Mesendoderm (in vitro differentiated cells): ENCODE results near the gene MYOT.
A peak's percentile ranks its signal among the peaks of the same experiment; 100 is the strongest.

Experiments
- DNase-seq: peaks from one replicate; pipeline ENCODE4 v3.0.0; 2013
- H2AK5ac ChIP-seq: 2 replicates; pipeline ENCODE4 v1.6.1; 2013; ENCODE audit warnings: low read length, inconsistent platforms
- H2BK120ac ChIP-seq: 2 replicates; pipeline ENCODE4 v1.6.1; 2013; ENCODE audit warnings: low read depth, mild to moderate bottlenecking, low read length, moderate library complexity, mixed read lengths
- H2BK15ac ChIP-seq: replicated peaks from 2 replicates; pipeline ENCODE4 v1.6.1; 2013; ENCODE audit warnings: low read depth, mild to moderate bottlenecking, moderate library complexity
- H2BK5ac ChIP-seq: 2 replicates; pipeline ENCODE4 v1.6.1; 2013; ENCODE audit warnings: low read length, inconsistent platforms
- H3K18ac ChIP-seq: 2 replicates; pipeline ENCODE4 v1.6.1; 2013; ENCODE audit warnings: mild to moderate bottlenecking, low read length, mixed read lengths
- H3K23ac ChIP-seq: one replicate; pipeline ENCODE4 v1.6.1; 2013; ENCODE audit warnings: low read length
- H3K27ac ChIP-seq: 2 replicates; pipeline ENCODE4 v1.5.1; 2013; ENCODE audit warnings: low read depth, mild to moderate bottlenecking, inconsistent platforms, low read length, moderate library complexity
- H3K27me3 ChIP-seq: 2 replicates; pipeline ENCODE4 v1.6.1; 2013; ENCODE audit warnings: low read length, control low read depth, mild to moderate bottlenecking, inconsistent platforms; ENCODE audit not compliant: insufficient read depth, poor library complexity
- H3K36me3 ChIP-seq: 2 replicates; pipeline ENCODE4 v1.6.1; 2013; ENCODE audit warnings: low read length, inconsistent platforms; ENCODE audit not compliant: control insufficient read depth, insufficient read depth
- H3K4ac ChIP-seq: one replicate; pipeline ENCODE4 v1.6.1; 2013; ENCODE audit warnings: low read depth, mild to moderate bottlenecking, low read length, moderate library complexity
- H3K4me1 ChIP-seq: 2 replicates; pipeline ENCODE4 v1.6.1; 2013; ENCODE audit warnings: low read depth, low read length, inconsistent platforms; ENCODE audit not compliant: control insufficient read depth
- H3K4me2 ChIP-seq: 2 replicates; pipeline ENCODE4 v1.6.1; 2013; ENCODE audit warnings: low read length
- H3K4me3 ChIP-seq: 2 replicates; pipeline ENCODE4 v1.5.1; 2013; ENCODE audit warnings: mild to moderate bottlenecking, low read length
- H3K56ac ChIP-seq: one replicate; pipeline ENCODE4 v1.6.1; 2013; ENCODE audit warnings: low read length
- H3K79me1 ChIP-seq: 2 replicates; pipeline ENCODE4 v1.6.1; 2013; ENCODE audit warnings: low read length, inconsistent platforms
- H3K79me2 ChIP-seq: 2 replicates; pipeline ENCODE4 v1.6.1; 2013; ENCODE audit warnings: mild to moderate bottlenecking, low read length; ENCODE audit not compliant: control insufficient read depth, insufficient read depth
- H3K9ac ChIP-seq: 2 replicates; pipeline ENCODE4 v1.6.1; 2013; ENCODE audit warnings: low read length, inconsistent platforms
- H4K5ac ChIP-seq: one replicate; pipeline ENCODE4 v1.6.1; 2013; ENCODE audit warnings: low read length
- H4K8ac ChIP-seq: one replicate; pipeline ENCODE4 v1.6.1; 2013; ENCODE audit warnings: low read depth, mild to moderate bottlenecking, control low read depth, low read length, moderate library complexity
- WGBS: extraction: QIAGEN DNeasy Blood & Tissue Kit; methylation state at CpG from one replicate; pipeline ENCODE4 v1.1.7; 2013; ENCODE audit warnings: low lambda C conversion rate, missing lambda C conversion rate; ENCODE audit not compliant: insufficient coverage; ENCODE audit errors: extremely low coverage; 5-methylcytosine and 5-hydroxymethylcytosine counted together

MYOT gene

GRCh38 chr5:137880313-137880712, 12.7 kb downstream of the MYOT start:
- Histone ChIP-seq H3K56ac (no peak overlapping the region), H4K5ac (no peak overlapping the region), H3K4ac (no peak overlapping the region), H2AK5ac (no peak overlapping the region), H3K79me1 (no peaks in the 10 kb centered on the region), H3K79me2 (no peaks in the 10 kb centered on the region), H3K27ac (no peak overlapping the region), H3K4me2 (no peak overlapping the region), H2BK15ac (no peak overlapping the region), H4K8ac (no peak overlapping the region), H2BK120ac (no peak overlapping the region), H3K18ac (no peak overlapping the region), H3K27me3 (no peaks in the 10 kb centered on the region), H3K23ac (no peak overlapping the region), H3K9ac (no peak overlapping the region), H3K4me1 (no peaks in the 10 kb centered on the region), H2BK5ac (no peak overlapping the region), H3K4me3 (no peak overlapping the region), H3K36me3 (no peaks in the 10 kb centered on the region)
- WGBS, result no CpG with 5 or more reads among the region's 1 CpG
- no peak for DNase-seq

GRCh38 chr5:137887831-137888230, 20.2 kb downstream of the MYOT start:
- H2AK5ac ChIP-seq, result no peak overlapping the region
- no peak overlapping the region for H2BK120ac ChIP-seq
- H3K36me3 ChIP-seq, result no peaks in the 10 kb centered on the region
- no peak overlapping the region for H3K9ac ChIP-seq
- H2BK5ac ChIP-seq, result no peak overlapping the region
- H3K18ac ChIP-seq, result no peak overlapping the region
- H3K27ac ChIP-seq, result no peak overlapping the region
- no CpG with 5 or more reads among the region's 2 CpGs for WGBS
- no peak overlapping the region for H3K56ac ChIP-seq
- H3K79me1 ChIP-seq, result no peaks in the 10 kb centered on the region
- no peak for DNase-seq
- H4K8ac ChIP-seq, result no peak overlapping the region
- H3K79me2 ChIP-seq, result no peaks in the 10 kb centered on the region
- H3K4me2 ChIP-seq, result no peak overlapping the region
- H3K23ac ChIP-seq, result no peak overlapping the region
- H3K27me3 ChIP-seq, result no peaks in the 10 kb centered on the region
- H4K5ac ChIP-seq, result no peak overlapping the region
- H3K4me3 ChIP-seq, result no peak overlapping the region
- no peak overlapping the region for H2BK15ac ChIP-seq
- H3K4ac ChIP-seq, result no peak overlapping the region
- no peaks in the 10 kb centered on the region for H3K4me1 ChIP-seq

- Histone ChIP-seq H3K27ac (no peak overlapping the region), H3K23ac (no peak overlapping the region), H3K18ac (no peak overlapping the region), H3K4ac (no peak overlapping the region), H3K79me2 (no peaks in the 10 kb centered on the region), H3K27me3 (no peaks in the 10 kb centered on the region), H3K36me3 (no peaks in the 10 kb centered on the region), H3K79me1 (no peaks in the 10 kb centered on the region), H2BK15ac (no peak overlapping the region), H3K4me1 (no peaks in the 10 kb centered on the region), H3K4me3 (no peak overlapping the region), H4K5ac (no peak overlapping the region), H3K4me2 (no peak overlapping the region), H3K9ac (no peak overlapping the region), H4K8ac (no peak overlapping the region), H2BK120ac (no peak overlapping the region), H2BK5ac (no peak overlapping the region), H2AK5ac (no peak overlapping the region), H3K56ac (no peak overlapping the region)
- no CpG with 5 or more reads among the region's 7 CpGs for WGBS
- DNase-seq, result no peak
Observed at GRCh38 chr5:137888466-137888862, 20.8 kb downstream of the MYOT start.

GRCh38 chr5:137888863-137889759, 21.5 kb downstream of the MYOT start, which contains the start of gene PKD2L2:
PKD2L2 (plus strand) TSS chr5:137889457; CDS start chr5:137889492, 35 bp downstream.
- no peaks in the 10 kb centered on the region for H3K27me3 ChIP-seq
- H3K9ac ChIP-seq, result peak within 1 kb of the TSS; percentile 22
- H3K79me2 ChIP-seq, result no peaks in the 10 kb centered on the region
- H3K18ac ChIP-seq, result no peak within 1 kb of the TSS
- no peaks in the 10 kb centered on the region for H3K79me1 ChIP-seq
- no peak within 1 kb of the TSS for H4K8ac ChIP-seq
- no CpG with 5 or more reads among the region's 59 CpGs for WGBS
- H3K4me2 ChIP-seq, result no peak within 1 kb of the TSS
- no peak within 1 kb of the TSS for H2BK15ac ChIP-seq
- no peak within 1 kb of the TSS for H2BK120ac ChIP-seq
- peak; percentile 81 for DNase-seq
- H3K4ac ChIP-seq, result no peak within 1 kb of the TSS
- H2AK5ac ChIP-seq, result no peak within 1 kb of the TSS
- no peak within 1 kb of the TSS for H2BK5ac ChIP-seq
- H3K4me1 ChIP-seq, result no peaks in the 10 kb centered on the region
- no peak within 1 kb of the TSS for H3K27ac ChIP-seq
- no peak within 1 kb of the TSS for H4K5ac ChIP-seq
- no peak within 1 kb of the TSS for H3K4me3 ChIP-seq
- H3K56ac ChIP-seq, result peak within 1 kb of the TSS; percentile 40
- no peaks in the 10 kb centered on the region for H3K36me3 ChIP-seq
- no peak within 1 kb of the TSS for H3K23ac ChIP-seq

GRCh38 chr5:137890845-137891244, 23.2 kb downstream of the MYOT start:
- Histone ChIP-seq H4K8ac (no peak overlapping the region), H3K4me1 (no peaks in the 10 kb centered on the region), H3K27me3 (no peaks in the 10 kb centered on the region), H2BK15ac (no peak overlapping the region), H3K79me1 (no peaks in the 10 kb centered on the region), H3K56ac (no peak overlapping the region), H3K27ac (no peak overlapping the region), H3K4me3 (no peak overlapping the region), H3K4ac (no peak overlapping the region), H2BK5ac (no peak overlapping the region), H3K36me3 (no peaks in the 10 kb centered on the region), H3K9ac (no peak overlapping the region), H4K5ac (no peak overlapping the region), H3K4me2 (no peak overlapping the region), H3K23ac (no peak overlapping the region), H2BK120ac (no peak overlapping the region), H3K79me2 (no peaks in the 10 kb centered on the region), H3K18ac (no peak overlapping the region), H2AK5ac (no peak overlapping the region)
- WGBS, result no CpG with 5 or more reads among the region's 1 CpG
- no peak for DNase-seq
